Tibial artery (tissue), 4 donors: ENCODE data around the gene PGBD1.

ENCODE experiments used
- DNase-seq, 2 donors: peaks; one replicate each; pipeline ENCODE4 v3.0.0-alpha.2; 2019
- H3K27ac ChIP-seq, 2 donors: fragments of 200-600 bp; sonication (generic) in 1 of 2; 1 replicate in 1 of 2; 2 replicates in 1 of 2; pipeline ENCODE4 v1.5.1; 2018 to 2019; ENCODE audit warnings: mild to moderate bottlenecking in 1 of 2
- H3K27me3 ChIP-seq, 2 donors: fragments of 200-600 bp; sonication (generic) in 1 of 2; one replicate each; pipeline versions ENCODE4 v1.5.1 to v1.6.0; 2016 to 2019
- H3K36me3 ChIP-seq, 3 donors: fragments of 200-600 bp; sonication (generic) in 2 of 3; one replicate each; pipeline ENCODE4 v1.5.1; 2016 to 2019; ENCODE audit warnings: mild to moderate bottlenecking in 2 of 3
- H3K4me1 ChIP-seq, 4 donors: fragments of 200-600 bp; sonication (generic) in 2 of 4; 1 replicate in 3 of 4; 2 replicates in 1 of 4; pipeline ENCODE4 v1.5.1; 2016 to 2019
- H3K4me3 ChIP-seq, 2 donors: fragments of 200-600 bp; sonication (generic) in 1 of 2; 1 replicate in 1 of 2; 2 replicates in 1 of 2; pipeline ENCODE4 v1.5.1; 2018 to 2019; ENCODE audit warnings: mild to moderate bottlenecking in 2 of 2
- H3K9me3 ChIP-seq, 3 donors: fragments of 200-600 bp; sonication (generic) in 1 of 3; one replicate each; pipeline ENCODE4 v1.5.1; 2016 to 2019
- CTCF ChIP-seq, 2 experiments: fragments of 200-600 bp in 1 of 2; fragments of 450-650 bp in 1 of 2; IDR thresholded peaks; one replicate each; pipeline ENCODE4 v1.5.1; 2017 to 2019; ENCODE audit warnings: antibody characterized with exemption in 2 of 2, mild to moderate bottlenecking in 1 of 2, moderate library complexity in 1 of 2
- intact Hi-C: fragments of 100-400 bp; cut with DNase I; formaldehyde crosslinking; loops from one replicate; pipeline ENCODE4 v1.15.0; 2023; ENCODE audit warnings: low total_unique reads

The PGBD1 gene

GRCh38 chr6:28274888-28275287 lies 6.5 kb upstream of the PGBD1 start:
- H3K4me3 ChIP-seq, result no peak overlapping the region
- H3K27me3 ChIP-seq, result no peaks in the 10 kb centered on the region
- intact Hi-C loops, result no loop called here
- DNase-seq, result no peak
- no peak for TF ChIP-seq CTCF (IDR thresholded peaks at IDR 0.05)
- H3K36me3 ChIP-seq, result peaks cover 56 to 62% (median 59%) of the 10 kb centered on the region in 3 donors
- no peak overlapping the region for H3K27ac ChIP-seq
- H3K4me1 ChIP-seq, result no peaks in the 10 kb centered on the region
- H3K9me3 ChIP-seq, result no peaks in the 10 kb centered on the region

GRCh38 chr6:28277746-28278145 lies 3.6 kb upstream of the PGBD1 start:
- Histone ChIP-seq H3K9me3 (no peaks in the 10 kb centered on the region), H3K27me3 (no peaks in the 10 kb centered on the region)
- no peak for TF ChIP-seq CTCF (IDR thresholded peaks at IDR 0.05)

GRCh38 chr6:28280595-28281287 lies 631 bp upstream of the PGBD1 start:
- Histone ChIP-seq H3K36me3 (peaks cover 35 to 38% (median 37%) of the 10 kb centered on the region in 3 donors), H3K27ac (peak overlapping the region; percentile 59 to 74), H3K27me3 (no peaks in the 10 kb centered on the region), H3K4me3 (peak overlapping the region; percentile 64 to 72), H3K9me3 (no peaks in the 10 kb centered on the region), H3K4me1 (peaks cover 0 to 11% (median 3%) of the 10 kb centered on the region in 4 donors)
- no peak for TF ChIP-seq CTCF (IDR thresholded peaks at IDR 0.05)
- intact Hi-C loops, result no loop called here
- DNase-seq, result no peak

More at GRCh38 chr6:28277746-28278145, 3.6 kb upstream of the PGBD1 start:
- Histone ChIP-seq H3K36me3 (peaks cover 45 to 47% (median 46%) of the 10 kb centered on the region in 3 donors), H3K4me1 (peaks cover 0 to 11% (median 3%) of the 10 kb centered on the region in 4 donors), H3K27ac (no peak overlapping the region), H3K4me3 (no peak overlapping the region)
- intact Hi-C loops, result no loop called here
- no peak for DNase-seq

DNA sequence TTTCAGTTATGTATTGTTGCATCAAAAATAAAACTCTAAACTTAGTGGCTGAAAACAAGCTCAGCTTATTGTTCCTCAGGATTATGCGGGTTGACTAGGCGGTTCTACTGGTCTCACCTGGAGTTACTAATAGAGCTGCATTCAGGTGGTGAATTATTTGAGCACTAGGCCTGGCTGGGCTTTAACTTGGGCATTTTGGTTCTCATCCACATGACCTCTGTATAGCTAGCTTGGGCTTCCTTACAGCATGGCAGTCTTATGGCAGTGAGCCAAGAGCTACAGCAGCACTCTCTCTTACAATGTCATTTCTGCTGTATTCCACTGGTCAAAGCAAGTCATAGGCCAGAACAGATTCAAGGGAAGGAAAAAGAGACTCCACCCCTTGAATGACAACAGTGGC lies 1.6 kb downstream of the PGBD1 start:
- H3K27ac ChIP-seq, result no peak overlapping the region
- intact Hi-C loops, result no loop called here
- H3K4me3 ChIP-seq, result no peak overlapping the region
- peaks cover 35 to 40% (median 37%) of the 10 kb centered on the region in 3 donors for H3K36me3 ChIP-seq
- H3K4me1 ChIP-seq, result peaks cover 0 to 11% (median 3%) of the 10 kb centered on the region in 4 donors
- no peak for TF ChIP-seq CTCF (IDR thresholded peaks at IDR 0.05)
- no peak for DNase-seq
- no peaks in the 10 kb centered on the region for H3K27me3 ChIP-seq
- H3K9me3 ChIP-seq, result no peaks in the 10 kb centered on the region

DNA sequence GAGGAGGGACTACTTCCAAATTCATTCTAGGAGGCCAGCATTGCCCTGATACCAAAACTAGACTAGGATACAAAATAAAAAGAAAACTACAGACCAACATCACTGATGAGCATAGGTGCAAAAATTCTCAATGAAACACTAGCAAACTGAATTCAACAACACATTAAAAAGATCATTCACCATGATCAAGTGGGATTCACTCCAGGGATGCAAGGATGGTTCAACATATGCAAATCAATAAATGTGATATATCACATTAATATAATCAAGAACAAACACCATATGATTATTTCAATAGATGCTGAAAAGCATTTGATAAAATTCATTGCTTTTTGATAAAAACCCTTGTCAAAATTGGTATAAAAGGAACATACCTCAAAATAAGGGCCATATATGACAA lies 10.2 kb downstream of the PGBD1 start:
- intact Hi-C loops, result no loop called here
- H3K4me1 ChIP-seq, result no peaks in the 10 kb centered on the region
- no peaks in the 10 kb centered on the region for H3K27me3 ChIP-seq
- DNase-seq, result no peak
- peaks cover 21 to 36% (median 32%) of the 10 kb centered on the region in 3 donors for H3K36me3 ChIP-seq
- H3K4me3 ChIP-seq, result no peak overlapping the region
- H3K9me3 ChIP-seq, result no peaks in the 10 kb centered on the region
- no peak overlapping the region for H3K27ac ChIP-seq
- TF ChIP-seq CTCF (IDR thresholded peaks at IDR 0.05), result no peak
